H9 (cell line): ENCODE measurements around the gene KRT31. TPM values are rescaled to one million over a fixed set of nuclear protein-coding genes. Genes with fewer than 3 reads are reported as not detected.

Experiments
- DNase-seq: peaks from one replicate; pipeline ENCODE4 v3.0.0-alpha.2; 2017
- H2AFZ ChIP-seq: one replicate; pipeline ENCODE4 v1.6.1; 2013; ENCODE audit warnings: mild to moderate bottlenecking, low read length, control low read depth, moderate library complexity
- H2AK5ac ChIP-seq: 2 replicates; pipeline ENCODE4 v1.6.1; 2013; ENCODE audit warnings: low read length, control low read depth, mixed read lengths; ENCODE audit not compliant: insufficient read length
- H2BK120ac ChIP-seq: one replicate; pipeline ENCODE4 v1.6.1; 2013; ENCODE audit warnings: low read depth, mild to moderate bottlenecking, low read length, control low read depth, inconsistent platforms; ENCODE audit not compliant: poor library complexity, severe bottlenecking
- H2BK12ac ChIP-seq: 2 replicates; pipeline ENCODE4 v1.6.1; 2013; ENCODE audit warnings: low read length, control low read depth, mixed read lengths, low read depth; ENCODE audit not compliant: insufficient read length
- H2BK15ac ChIP-seq: 2 replicates; pipeline ENCODE4 v1.6.1; 2013; ENCODE audit warnings: low read depth, low read length, control low read depth
- H2BK20ac ChIP-seq: one replicate; pipeline ENCODE4 v1.6.1; 2013; ENCODE audit warnings: low read depth, mild to moderate bottlenecking, low read length, control low read depth, inconsistent platforms; ENCODE audit not compliant: poor library complexity, severe bottlenecking
- H2BK5ac ChIP-seq: 2 replicates; pipeline ENCODE4 v1.6.1; 2013; ENCODE audit warnings: low read length, control low read depth, mixed read lengths; ENCODE audit not compliant: insufficient read length
- H3K14ac ChIP-seq: 2 replicates; pipeline ENCODE4 v1.6.1; 2013; ENCODE audit warnings: low read length, control low read depth; ENCODE audit not compliant: insufficient read depth
- H3K18ac ChIP-seq: 2 replicates; pipeline ENCODE4 v1.6.1; 2013; ENCODE audit warnings: low read depth, mild to moderate bottlenecking, mixed read lengths, low read length, control low read depth; ENCODE audit not compliant: insufficient read length
- H3K23ac ChIP-seq: 2 replicates; pipeline ENCODE4 v1.6.1; 2013; ENCODE audit warnings: low read length, control low read depth, mixed read lengths, low read depth; ENCODE audit not compliant: insufficient read length
- H3K23me2 ChIP-seq: 2 replicates; pipeline ENCODE4 v1.6.1; 2013; ENCODE audit warnings: low read depth, mild to moderate bottlenecking, mixed read lengths, low read length, control low read depth; ENCODE audit not compliant: insufficient read length, poor library complexity, severe bottlenecking
- H3K27ac ChIP-seq: 2 replicates; pipeline ENCODE4 v1.5.1; 2013; ENCODE audit warnings: low read length, control low read depth, mixed read lengths, low read depth; ENCODE audit not compliant: insufficient read length
- H3K27me3 ChIP-seq: 2 replicates; pipeline ENCODE4 v1.6.1; 2013; ENCODE audit warnings: low read length, control low read depth, inconsistent platforms; ENCODE audit not compliant: insufficient read depth
- H3K4ac ChIP-seq: 2 replicates; pipeline ENCODE4 v1.6.1; 2013; ENCODE audit warnings: low read depth, mild to moderate bottlenecking, control low read depth, inconsistent platforms, low read length, moderate library complexity
- H3K4me1 ChIP-seq: 2 replicates; pipeline ENCODE4 v1.6.1; 2013; ENCODE audit warnings: low read length, control low read depth, inconsistent platforms; ENCODE audit not compliant: insufficient read depth
- H3K4me2 ChIP-seq: 2 replicates; pipeline ENCODE4 v1.6.1; 2013; ENCODE audit warnings: low read length, control low read depth, mixed read lengths; ENCODE audit not compliant: insufficient read length, insufficient read depth
- H3K56ac ChIP-seq: 2 replicates; pipeline ENCODE4 v1.6.1; 2013; ENCODE audit warnings: low read depth, mild to moderate bottlenecking, mixed read lengths, low read length, control low read depth; ENCODE audit not compliant: insufficient read length
- H3K79me1 ChIP-seq: 2 replicates; pipeline ENCODE4 v1.6.1; 2013; ENCODE audit warnings: low read depth, mild to moderate bottlenecking, moderate library complexity, low read length, control low read depth, inconsistent platforms; ENCODE audit not compliant: insufficient read depth, poor library complexity, severe bottlenecking
- H3K79me2 ChIP-seq: 2 replicates; pipeline ENCODE4 v1.6.1; 2013; ENCODE audit warnings: low read length, control low read depth, inconsistent platforms; ENCODE audit not compliant: insufficient read depth
- H3K9ac ChIP-seq: 2 replicates; pipeline ENCODE4 v1.6.1; 2013; ENCODE audit warnings: low read length, control low read depth, mixed read lengths; ENCODE audit not compliant: insufficient read length; ENCODE audit errors: extremely low read depth
- H3K9me3 ChIP-seq: one replicate; pipeline ENCODE4 v1.6.1; 2013; ENCODE audit warnings: low read depth, low read length, inconsistent platforms; ENCODE audit not compliant: control insufficient read depth
- H3T11ph ChIP-seq: one replicate; pipeline ENCODE4 v1.6.1; 2013; ENCODE audit warnings: mild to moderate bottlenecking, low read length, control low read depth, inconsistent platforms
- H4K20me1 ChIP-seq: one replicate; pipeline ENCODE4 v1.6.1; 2013; ENCODE audit not compliant: control insufficient read depth, insufficient read length, insufficient read depth
- H4K5ac ChIP-seq: 2 replicates; pipeline ENCODE4 v1.6.1; 2013; ENCODE audit warnings: low read depth, mild to moderate bottlenecking, mixed read lengths, low read length, control low read depth; ENCODE audit not compliant: insufficient read length
- H4K8ac ChIP-seq: replicated peaks from 2 replicates; pipeline ENCODE4 v1.6.1; 2013; ENCODE audit warnings: low read length, control low read depth, mixed read lengths, low read depth; ENCODE audit not compliant: insufficient read length
- H4K91ac ChIP-seq: 2 replicates; pipeline ENCODE4 v1.6.1; 2013; ENCODE audit warnings: low read depth, mild to moderate bottlenecking, moderate library complexity, mixed read lengths, low read length, control low read depth; ENCODE audit not compliant: insufficient read length
- H3K27ac Mint-ChIP-seq, 3 experiments: 2 replicates in 2 of 3; 3 replicates in 1 of 3; pipeline ENCODE4 v1.8.0; 2020 to 2021; ENCODE audit warnings: mixed read lengths in 3 of 3, mild to moderate bottlenecking in 1 of 3, moderate library complexity in 1 of 3
- H3K27me3 Mint-ChIP-seq: 2 replicates; pipeline ENCODE4 v1.8.0; 2021; ENCODE audit warnings: low read depth, mild to moderate bottlenecking, moderate library complexity, mixed read lengths
- H3K36me3 Mint-ChIP-seq, 3 experiments: 2 replicates in 2 of 3; 3 replicates in 1 of 3; pipeline ENCODE4 v1.8.0; 2020 to 2021; ENCODE audit warnings: low read depth in 3 of 3, mixed read lengths in 3 of 3; ENCODE audit not compliant: insufficient read depth in 1 of 3
- H3K4me1 Mint-ChIP-seq, 2 experiments: 2 replicates each; pipeline ENCODE4 v1.8.0; 2020; ENCODE audit warnings: mixed read lengths in 2 of 2
- H3K4me3 Mint-ChIP-seq, 2 experiments: 2 replicates in 1 of 2; 3 replicates in 1 of 2; pipeline ENCODE4 v1.8.0; 2020 to 2021; ENCODE audit warnings: mild to moderate bottlenecking in 2 of 2, mixed read lengths in 2 of 2, moderate library complexity in 1 of 2
- H3K9me3 Mint-ChIP-seq, 2 experiments: 2 replicates in 1 of 2; 3 replicates in 1 of 2; pipeline ENCODE4 v1.8.0; 2020; ENCODE audit warnings: mild to moderate bottlenecking in 2 of 2, mixed read lengths in 2 of 2, moderate library complexity in 1 of 2
- CTCF ChIP-seq: fragments of 200-600 bp; sonication (generic); conservative IDR thresholded peaks from 3 replicates; pipeline ENCODE4 v1.8.0; 2021; ENCODE audit warnings: antibody characterized with exemption, mild to moderate bottlenecking
- WGBS: extraction: QIAGEN DNeasy Blood & Tissue Kit; methylation state at CpG from one replicate; pipeline ENCODE4 v1.1.7; 2013; ENCODE audit warnings: missing lambda C conversion rate, low lambda C conversion rate, mixed read lengths; ENCODE audit not compliant: insufficient read length; ENCODE audit errors: extremely low coverage; 5-methylcytosine and 5-hydroxymethylcytosine counted together
- total RNA-seq: library from RNA; stranded (reverse); gene quantifications from 2 replicates; pipeline ENCODE4 v1.2.1, GENCODE V29; 2021

The KRT31 gene
- total RNA-seq, 1 experiment from 2014 or later, result not detected

- Mint-ChIP-seq H3K4me1 (no peaks in the 10 kb centered on the region), H3K27me3 (peaks cover 7% of the 10 kb centered on the region), H3K27ac (no peak overlapping the region), H3K4me3 (no peak overlapping the region), H3K36me3 (no peaks in the 10 kb centered on the region), H3K9me3 (peaks cover 3 to 7% of the 10 kb centered on the region in 2 experiments; a peak in 3 of 5 replicates)
- Histone ChIP-seq H4K91ac (no peak overlapping the region), H3K14ac (no peak overlapping the region), H4K8ac (no peak overlapping the region), H3T11ph (no peak overlapping the region), H3K23ac (no peak overlapping the region), H3K4ac (no peak overlapping the region), H2AFZ (no peak overlapping the region), H3K27ac (no peak overlapping the region), H4K5ac (no peak overlapping the region), H3K4me2 (no peak overlapping the region), H3K56ac (no peak overlapping the region), H3K9me3 (no peaks in the 10 kb centered on the region), H2BK12ac (no peak overlapping the region), H3K9ac (no peak overlapping the region), H2BK20ac (no peak overlapping the region), H2BK15ac (no peak overlapping the region), H4K20me1 (no peaks in the 10 kb centered on the region), H2BK5ac (no peak overlapping the region), H2BK120ac (no peak overlapping the region), H3K79me1 (no peaks in the 10 kb centered on the region), H3K27me3 (no peaks in the 10 kb centered on the region), H3K4me1 (no peaks in the 10 kb centered on the region), H2AK5ac (no peak overlapping the region), H3K18ac (no peak overlapping the region), H3K79me2 (no peaks in the 10 kb centered on the region), H3K23me2 (no peaks in the 10 kb centered on the region)
- DNase-seq, result no peak
- TF ChIP-seq CTCF, result no peak
- no CpG with 5 or more reads among the region's 5 CpGs for WGBS
Observed at GRCh38 chr17:41360296-41360995, 37.0 kb downstream of the KRT31 start.
